HG03521 (cell line): ENCODE results near the gene SLC28A2.
"Not testable (repeated sequence)": the region's sequence is repeated elsewhere in the genome, so short reads cannot be mapped to it uniquely, and the experiment has no call there.

Experiments
- ATAC-seq: cut with Tn5 transposase; IDR thresholded peaks from one replicate; pipeline ENCODE4 v1.9.1; 2021; ENCODE audit warnings: mild to moderate bottlenecking, moderate library complexity; ENCODE audit not compliant: unreplicated experiment

The SLC28A2 gene, protein sequence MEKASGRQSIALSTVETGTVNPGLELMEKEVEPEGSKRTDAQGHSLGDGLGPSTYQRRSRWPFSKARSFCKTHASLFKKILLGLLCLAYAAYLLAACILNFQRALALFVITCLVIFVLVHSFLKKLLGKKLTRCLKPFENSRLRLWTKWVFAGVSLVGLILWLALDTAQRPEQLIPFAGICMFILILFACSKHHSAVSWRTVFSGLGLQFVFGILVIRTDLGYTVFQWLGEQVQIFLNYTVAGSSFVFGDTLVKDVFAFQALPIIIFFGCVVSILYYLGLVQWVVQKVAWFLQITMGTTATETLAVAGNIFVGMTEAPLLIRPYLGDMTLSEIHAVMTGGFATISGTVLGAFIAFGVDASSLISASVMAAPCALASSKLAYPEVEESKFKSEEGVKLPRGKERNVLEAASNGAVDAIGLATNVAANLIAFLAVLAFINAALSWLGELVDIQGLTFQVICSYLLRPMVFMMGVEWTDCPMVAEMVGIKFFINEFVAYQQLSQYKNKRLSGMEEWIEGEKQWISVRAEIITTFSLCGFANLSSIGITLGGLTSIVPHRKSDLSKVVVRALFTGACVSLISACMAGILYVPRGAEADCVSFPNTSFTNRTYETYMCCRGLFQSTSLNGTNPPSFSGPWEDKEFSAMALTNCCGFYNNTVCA

DNA sequence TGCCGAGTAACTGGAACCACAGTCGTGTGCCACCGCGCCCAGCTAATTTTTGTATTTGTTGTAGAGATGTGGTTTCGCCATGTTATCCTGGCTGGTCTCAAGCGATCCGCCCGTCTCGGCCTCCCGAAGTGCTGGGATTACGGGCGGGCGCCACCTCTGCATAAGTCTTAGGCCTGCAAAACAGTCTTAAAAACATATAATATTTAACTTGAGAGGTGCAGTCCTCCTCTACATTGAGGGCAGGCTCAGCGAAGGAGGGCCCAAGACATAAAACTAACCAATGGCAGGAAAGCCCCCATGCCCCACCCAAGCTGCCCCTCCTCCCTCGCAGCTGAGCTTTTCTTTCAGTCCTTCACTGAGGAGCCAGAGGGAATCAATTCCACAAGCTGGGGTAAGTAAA lies at the start of gene SLC28A2:
Gene SLC28A2 (plus strand): TSS at position 347 of the 400 bp plus-strand sequence. CDS start 982 bp downstream, outside the sequence.
- no peak for ATAC-seq

DNA sequence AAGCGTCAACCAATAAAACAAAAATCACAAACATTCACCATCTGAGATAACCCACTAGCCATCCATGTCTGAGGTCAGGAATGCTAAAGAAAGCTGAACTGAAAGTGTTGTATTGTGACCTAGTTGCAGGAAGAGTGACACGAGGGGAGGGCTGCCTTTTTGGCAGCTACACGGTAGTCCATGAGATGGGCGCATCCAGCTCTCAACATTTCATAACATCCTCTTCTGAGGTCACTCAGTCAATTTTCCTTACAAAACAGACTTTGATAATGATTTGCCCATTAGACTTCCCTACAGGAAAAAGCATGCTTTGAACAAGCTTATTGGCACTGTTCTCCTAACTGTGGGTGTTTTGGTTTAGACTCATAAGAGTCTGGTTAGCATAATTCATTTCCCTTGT lies 48.9 kb upstream of the SLC28A2 start:
- no peak for ATAC-seq

DNA sequence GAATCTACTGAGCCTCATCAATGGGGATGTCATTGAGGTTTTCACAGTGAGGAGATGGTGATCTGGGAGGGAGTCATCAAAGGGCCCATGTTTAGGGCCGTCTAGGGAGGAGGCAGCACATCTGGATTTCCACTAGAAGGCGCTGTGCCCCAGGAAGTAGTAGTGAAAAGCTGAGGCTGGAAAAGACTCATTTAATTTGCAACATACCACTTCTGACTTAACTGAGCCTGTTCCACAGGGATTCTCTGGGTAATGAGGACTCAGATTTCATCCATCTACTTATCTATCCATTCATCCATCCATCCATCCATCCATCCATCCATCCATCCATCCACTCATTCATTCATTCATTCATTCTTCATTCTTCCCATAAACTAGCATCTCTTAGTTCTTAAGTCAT lies 46.8 kb upstream of the SLC28A2 start:
- no peak for ATAC-seq

DNA sequence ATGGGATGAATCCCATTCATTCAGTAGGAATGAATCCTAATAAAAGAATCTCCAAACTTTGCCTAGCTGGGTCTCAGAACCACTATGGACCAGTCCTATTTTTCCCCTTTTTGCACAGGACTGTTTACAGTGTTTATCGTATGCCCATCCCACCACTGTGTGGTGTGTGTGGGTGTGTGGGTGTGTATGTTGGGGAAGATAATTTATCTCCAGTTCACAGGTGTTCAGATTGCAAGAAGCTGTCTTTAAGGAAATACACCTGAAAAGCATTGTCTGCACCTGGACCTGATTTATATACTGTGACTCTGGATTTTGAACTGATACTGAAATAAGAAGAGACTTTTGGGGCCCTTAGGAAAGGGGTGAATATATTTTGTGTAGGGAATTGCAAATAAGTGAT lies 39.5 kb upstream of the SLC28A2 start:
- ATAC-seq: no peak

DNA sequence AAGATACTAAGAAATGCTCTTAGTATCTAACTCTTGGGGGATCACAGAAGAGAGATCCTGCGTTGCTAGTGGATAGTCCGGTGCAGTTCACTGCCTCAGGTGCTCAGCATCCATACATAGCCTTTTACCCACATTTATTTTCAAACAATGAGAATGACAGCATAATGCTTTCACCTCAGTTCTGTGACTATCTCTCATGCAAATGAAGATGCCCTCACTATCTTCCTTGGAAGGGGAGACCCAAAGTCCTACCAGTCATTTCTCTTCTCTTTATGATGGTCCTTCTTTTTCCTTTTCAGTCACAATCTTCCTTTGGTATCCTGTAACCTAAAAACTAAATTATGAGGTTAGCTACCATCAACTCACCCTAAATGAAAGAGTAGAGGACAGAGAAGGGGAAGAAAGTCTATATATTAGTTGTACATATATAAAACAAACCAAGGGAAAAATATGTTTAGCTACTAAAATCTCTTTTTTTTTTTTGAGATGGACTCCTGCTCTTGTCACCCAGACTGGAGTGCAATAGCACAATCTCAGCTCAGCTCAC lies 30.9 kb upstream of the SLC28A2 start:
- ATAC-seq: no peak

DNA sequence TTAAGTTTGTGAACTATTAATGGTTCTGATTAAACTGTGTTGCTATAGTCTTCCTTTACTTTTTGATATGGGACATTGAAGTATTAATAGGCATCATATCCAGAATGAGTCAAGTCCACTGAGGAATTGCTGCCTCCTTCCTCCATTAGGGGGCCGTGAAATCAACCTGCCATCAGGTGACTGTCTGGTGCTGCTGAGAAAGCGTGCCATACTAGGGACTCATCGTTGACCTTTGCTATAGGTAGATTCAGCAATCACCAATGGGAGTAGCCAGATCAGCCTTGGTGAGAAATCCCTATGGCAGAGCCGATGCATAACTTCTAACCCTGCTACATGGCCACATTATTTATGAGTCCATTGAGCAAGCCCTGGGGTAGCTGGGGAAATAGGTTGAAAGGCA lies 30.1 kb upstream of the SLC28A2 start:
- ATAC-seq: no peak

DNA sequence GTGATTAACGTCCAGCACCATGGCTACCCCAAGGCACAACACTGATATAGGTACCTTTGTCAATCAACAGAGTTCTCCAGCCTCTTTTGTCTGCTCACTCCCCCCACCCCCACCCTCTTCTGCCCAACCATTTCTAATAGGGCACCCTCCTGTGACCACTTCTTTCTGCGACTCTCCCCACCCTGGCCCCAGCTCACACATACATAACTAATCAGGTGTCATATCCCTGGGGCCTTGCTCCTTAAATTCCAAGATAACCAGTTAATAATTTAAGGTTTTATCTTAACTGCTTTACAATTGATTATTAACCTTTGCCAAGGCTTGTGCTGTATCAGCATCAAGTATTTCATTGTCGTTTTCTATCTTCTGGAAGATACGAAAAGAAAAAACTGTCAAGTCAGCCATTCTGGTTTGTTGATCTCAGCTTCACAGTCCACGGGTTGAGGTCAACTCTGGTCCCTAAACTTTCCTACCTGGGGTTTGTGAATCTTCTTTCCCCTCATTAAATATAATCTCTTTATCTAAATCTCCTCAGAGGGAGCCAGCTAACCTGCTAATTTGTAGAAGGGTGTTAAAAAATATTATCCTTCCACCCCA lies 27.3 kb upstream of the SLC28A2 start:
- ATAC-seq: no peak

DNA sequence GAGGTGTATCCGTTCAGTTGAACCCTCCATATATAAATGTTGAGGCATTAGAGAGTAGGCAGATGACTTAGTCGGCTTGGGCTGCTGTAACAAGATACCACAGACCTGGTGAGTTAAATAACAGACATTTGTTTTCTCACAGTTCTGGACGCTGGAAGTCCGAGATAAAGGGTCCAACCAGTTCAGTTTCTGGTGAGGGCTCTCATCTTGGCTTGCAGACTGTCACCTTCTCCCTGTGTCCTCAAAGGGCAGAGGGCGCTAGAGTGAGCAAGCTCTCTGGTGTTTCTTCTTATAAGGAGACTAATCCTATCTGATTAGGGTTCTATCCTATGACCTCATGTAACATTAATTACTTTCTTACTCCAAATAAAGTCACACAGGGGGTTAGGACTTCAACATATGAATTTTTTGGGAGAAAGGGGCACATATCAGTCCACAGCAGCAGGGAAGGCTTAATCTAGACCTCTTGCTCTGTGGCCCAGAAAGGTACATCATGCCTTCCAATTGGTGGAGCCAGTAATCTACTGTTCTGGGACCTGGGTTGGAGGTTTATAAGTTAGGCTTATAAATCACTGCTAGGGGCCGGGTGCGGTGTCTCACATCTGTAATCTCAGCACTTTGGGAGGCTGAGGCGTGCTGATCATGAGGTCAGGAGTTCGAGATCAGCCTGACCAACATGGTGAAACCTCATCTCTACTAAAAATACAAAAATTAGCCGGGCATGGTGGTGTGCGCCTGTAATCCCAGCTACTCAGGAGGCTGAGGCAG lies 26.3 kb upstream of the SLC28A2 start:
- ATAC-seq: no peak

DNA sequence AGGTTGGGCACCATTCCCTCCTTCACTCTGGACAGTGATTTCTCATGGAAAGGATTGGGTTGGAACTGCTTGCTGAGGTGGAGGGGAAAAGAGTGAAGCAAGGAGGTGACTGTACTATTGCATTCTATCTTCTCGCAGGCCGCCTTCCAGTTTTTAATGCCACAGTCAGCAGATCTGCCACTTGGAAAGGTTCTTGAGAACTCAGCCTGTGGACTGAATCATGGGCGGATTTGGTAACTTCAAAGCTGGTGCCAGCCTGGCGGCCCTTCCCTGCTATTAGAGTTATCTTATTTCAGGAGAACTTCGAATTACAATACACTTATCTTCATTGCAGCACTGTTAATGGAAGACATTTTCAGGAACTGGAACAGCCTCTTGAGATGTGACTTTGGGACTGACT lies 23.1 kb upstream of the SLC28A2 start:
- ATAC-seq: no peak

DNA sequence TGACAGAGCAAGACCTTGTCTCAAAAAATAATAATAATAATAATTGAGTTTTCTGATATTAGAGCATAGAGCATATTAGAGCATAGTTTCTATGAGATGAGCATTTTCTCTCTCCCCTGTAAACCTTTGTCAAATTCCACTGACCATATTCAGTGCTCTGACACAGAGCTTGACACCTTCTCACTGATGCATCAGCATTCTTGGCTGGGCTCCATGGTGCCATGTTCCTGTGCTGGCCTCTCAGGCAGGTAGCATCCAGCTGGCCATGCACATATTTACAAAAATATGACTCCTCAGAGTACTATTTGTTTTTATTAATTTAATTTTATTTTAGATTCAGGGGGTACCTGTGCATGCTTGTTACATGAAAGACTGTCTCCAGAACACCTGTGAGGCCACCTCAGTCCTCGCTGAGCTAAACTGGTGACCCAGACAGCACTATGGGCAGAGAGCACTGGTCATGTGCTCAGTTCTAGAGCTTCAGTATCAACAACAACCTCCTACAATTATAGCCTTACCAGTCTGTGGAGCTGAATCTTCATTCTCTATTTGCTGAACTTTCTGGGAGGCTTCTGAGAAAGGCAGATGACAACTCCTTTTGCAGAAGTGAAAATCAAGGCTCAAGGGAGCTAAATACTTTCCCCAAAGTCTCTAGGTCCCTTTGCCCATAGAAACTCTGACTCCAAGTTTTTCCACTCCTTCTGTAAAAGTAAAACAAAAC lies 21.6 kb upstream of the SLC28A2 start:
- no peak for ATAC-seq

DNA sequence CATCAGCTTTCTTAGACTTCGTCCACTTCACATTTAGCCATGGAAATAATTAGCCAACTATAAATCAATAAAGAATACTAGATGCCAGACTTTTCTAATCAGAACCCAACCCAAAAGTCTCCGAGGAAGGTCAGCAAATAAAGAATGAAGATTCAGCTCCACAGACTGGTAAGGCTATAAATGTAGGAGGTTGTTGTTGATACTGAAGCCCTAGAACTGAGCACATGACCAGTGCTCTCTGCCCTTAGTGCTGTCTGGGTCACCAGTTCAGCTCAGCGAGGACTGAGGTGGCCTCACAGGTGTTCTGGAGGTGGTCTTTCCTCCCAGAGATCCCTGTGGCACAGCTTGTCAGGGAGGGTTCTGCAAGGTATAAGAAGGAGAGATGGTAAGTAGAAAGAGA lies 20.9 kb upstream of the SLC28A2 start:
- ATAC-seq: no peak

DNA sequence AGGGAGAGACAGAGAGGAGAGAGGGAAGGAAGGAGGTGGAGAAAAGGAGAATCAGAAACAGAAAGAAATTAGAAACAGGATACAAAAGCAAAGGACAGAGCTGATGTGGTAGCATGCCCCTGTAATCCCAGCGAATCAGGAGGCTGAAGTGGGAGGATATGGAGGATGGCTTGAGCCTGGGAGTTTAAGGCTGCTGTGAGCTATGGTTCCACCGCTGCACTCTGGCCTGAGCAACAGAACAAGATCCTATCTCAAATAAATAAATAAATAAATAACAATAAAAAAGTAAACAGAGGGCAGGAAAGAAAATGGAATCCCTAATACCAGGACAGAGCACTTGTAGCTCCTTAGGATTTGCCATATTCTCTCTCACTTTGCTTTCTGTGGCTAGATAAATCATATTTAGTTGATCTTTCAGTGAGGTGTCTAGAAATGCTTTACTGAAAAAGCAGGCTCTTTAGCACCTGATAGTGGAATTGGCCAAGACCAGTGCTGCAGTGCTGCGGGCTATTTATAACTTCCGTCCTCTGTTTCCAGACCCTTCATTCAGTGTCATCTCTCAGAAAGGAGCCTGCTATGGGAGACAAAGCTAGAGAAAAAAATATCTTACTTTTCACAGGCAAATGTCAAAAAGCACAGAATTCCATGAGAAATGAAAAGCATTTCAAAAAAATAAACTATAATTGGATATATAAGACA lies 20.0 kb upstream of the SLC28A2 start:
- no peak for ATAC-seq

DNA sequence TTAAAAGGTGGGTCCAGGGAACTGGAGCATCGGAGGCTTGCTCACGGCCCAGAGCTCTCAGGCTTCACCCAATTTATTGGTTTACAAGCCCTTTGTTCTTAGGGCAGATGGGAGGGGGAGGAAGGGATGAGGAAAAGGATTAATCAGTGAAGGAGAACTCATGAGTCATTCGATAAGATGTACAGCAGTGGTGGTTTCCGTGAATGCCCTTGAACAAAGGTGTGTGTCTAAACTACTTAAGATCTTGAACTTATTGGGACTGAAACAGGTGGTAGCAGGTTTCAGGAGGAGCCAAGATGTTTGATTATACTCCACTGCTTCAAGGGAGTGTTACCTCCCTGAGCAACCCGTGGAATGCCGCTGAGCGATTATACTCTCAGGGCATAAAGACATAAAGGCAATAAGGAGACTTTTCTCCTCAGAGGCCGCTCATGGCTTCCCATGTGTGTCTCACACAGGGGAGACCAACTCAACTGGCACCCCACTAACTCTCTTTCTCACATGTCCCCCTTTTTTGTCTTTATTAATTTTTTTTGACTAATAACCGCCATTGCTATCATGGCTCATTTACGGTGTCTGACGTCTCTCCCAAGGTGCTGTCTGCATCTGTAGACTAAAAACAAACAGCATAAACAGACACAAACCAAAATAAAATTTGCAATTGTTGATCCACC lies 17.3 kb upstream of the SLC28A2 start:
- no peak for ATAC-seq

DNA sequence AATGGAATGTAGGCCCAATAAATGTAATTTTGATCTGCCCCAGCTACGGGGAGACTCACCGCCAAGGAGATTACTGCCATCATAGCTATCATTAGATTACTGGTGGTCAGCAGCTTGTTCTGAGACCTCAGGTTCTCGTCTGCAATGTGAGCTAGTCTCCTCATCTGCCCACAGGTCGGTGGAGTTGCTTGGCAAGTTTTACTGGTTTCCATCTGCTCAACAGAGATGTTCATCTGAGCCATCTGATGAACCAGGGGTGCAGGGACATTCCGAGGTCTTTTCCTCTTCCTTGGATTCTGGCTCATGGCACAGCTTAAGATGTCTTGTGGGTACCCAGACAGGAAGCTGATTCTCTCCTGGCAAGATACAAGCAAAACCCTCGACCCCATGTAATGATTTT lies 15.2 kb upstream of the SLC28A2 start:
- not testable (repeated sequence) for ATAC-seq

DNA sequence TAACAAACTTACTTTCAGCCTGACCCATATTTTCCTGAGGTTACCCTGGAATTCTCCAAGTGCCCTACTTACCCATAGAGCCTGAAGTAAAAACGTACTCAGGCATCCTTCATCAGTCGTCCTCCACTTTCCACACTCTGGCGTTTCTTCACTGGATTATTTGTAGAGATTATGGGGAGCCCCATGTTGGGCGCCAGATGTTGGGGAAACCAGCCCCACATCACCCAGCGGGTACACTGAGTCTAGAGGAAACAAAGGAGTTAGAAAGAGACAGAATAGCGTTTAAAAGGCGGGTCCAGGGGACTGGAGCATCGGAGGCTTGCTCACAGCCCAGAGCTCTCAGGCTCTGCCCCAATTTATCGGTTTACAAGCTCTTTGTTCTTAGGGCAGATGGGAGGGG lies 9.7 kb upstream of the SLC28A2 start:
- no peak for ATAC-seq

DNA sequence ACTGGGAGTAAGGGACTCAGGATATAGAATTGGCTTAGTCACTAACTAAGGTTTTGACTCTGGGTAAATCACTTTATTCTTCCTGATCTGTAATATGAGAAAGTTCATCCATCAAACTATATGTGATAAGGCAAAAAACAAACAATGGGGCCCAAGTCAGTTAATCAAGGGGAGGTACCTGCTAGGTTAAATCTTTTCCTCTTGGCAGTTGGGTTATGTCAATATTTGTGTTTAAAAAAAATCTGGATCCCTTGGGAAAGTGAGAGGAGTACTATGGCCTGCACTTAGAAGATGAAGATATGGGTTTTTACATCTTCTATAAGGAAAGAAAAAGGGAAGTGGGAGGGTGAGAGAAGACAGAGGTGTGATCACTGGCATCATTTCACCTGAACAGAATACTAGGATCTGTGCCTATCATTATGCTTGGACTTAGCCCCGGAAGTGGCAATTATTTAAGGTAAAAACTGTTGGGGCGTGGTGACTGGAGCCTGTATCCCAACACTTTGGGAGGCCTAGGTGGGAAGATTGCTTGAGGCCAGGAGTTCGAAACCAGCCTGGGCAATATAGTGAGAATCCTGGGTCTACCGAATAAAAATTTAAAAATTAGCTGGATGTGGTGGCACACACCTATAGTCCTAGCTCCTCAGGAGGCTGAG lies 2.8 kb upstream of the SLC28A2 start:
- no peak for ATAC-seq

DNA sequence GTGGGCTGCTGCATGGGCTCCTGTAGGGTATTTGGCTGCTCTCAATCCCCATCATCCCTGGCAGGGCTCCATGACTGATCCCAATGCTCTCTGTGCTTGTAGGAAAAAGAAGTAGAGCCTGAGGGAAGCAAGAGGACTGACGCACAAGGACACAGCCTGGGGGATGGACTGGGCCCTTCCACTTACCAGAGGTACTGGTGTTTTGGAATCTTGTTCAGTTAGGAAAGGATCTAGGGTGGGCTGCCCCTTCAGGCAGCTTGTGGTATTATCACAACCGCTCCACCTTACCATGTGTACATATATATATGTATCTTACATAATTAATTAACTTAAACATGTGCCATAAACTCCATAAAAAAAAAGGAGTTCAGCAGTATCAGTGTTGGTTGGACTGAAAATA lies 1.3 kb downstream of the SLC28A2 start:
- no peak for ATAC-seq

DNA sequence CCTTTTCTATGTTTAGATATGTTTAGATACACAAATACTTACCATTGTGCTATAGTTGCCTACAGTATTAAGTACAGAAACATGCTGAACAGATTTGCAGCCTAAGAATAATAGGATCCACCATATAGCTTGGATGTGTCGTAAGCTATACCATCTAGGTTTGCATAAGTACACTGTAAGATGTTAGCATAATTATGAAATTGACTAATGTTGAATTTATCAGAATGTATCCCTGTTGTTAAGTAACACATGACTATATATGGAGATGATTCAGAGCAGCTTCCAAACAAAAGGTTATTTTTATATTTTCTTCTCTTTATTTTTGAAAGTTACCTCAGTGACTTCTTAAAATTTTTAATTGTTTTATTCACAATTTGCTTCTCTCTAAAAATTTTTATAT lies 2.4 kb downstream of the SLC28A2 start:
- no peak for ATAC-seq

DNA sequence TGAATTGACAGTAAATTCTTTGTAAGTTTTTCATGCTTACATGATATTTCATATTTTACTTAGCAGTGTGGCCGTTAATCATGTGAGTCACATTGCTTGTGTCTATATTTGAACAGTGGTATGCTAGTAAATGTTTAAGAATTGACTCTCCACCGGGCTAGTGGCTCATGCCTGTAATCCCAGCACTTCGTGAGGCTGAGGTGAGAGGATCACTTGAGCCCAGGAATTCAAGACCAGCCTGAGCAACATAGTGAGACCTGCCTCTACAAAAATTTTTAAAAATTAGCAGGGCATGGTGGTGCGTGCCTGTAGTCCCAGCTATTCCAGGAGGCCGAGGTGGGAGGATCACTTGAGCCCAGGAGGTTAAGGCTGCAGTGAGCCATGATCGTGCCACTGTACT lies 2.8 kb downstream of the SLC28A2 start:
- ATAC-seq: not testable (repeated sequence)
